Measurements from ENCODE around the gene FBXL16.

The FBXL16 gene

GRCh38 chr16:674968-675883 is 30.4 kb downstream of the FBXL16 start, which contains the start of gene RHBDL1:
TSS of gene RHBDL1 (plus strand) at chr16:675671. CDS start at chr16:675791, 120 bp downstream.
- Histone ChIP-seq H3K27ac (ENCODE audit: low read length) (no peak within 1 kb of the TSS), H3K27me3 (ENCODE audit: insufficient read depth, low read length, poor library complexity) (no peaks in the 10 kb centered on the region), H3K36me3 (ENCODE audit: insufficient read depth, low read length) (peaks cover 38% of the 10 kb centered on the region), H4K20me1 (ENCODE audit: insufficient read depth, low read length) (peaks cover 53% of the 10 kb centered on the region), H3K9me3 (ENCODE audit: insufficient read depth, low read length, severe bottlenecking) (no peaks in the 10 kb centered on the region), H3K79me2 (ENCODE audit: insufficient read depth, low read length) (0 out of 2 replicates have a peak, but pooled peaks cover 8% of the 10 kb centered on the region), H3K4me1 (ENCODE audit: insufficient read depth, low read length) (peaks cover 16% of the 10 kb centered on the region), H3K4me3 (ENCODE audit: low read depth in 1 of 2, low read length in 2 of 2) (no peak within 1 kb of the TSS), H3K4me2 (ENCODE audit: insufficient read depth, low read length) (no peak within 1 kb of the TSS), H3K9ac (ENCODE audit: low read depth, low read length) (no peak within 1 kb of the TSS), H2AFZ (ENCODE audit: low read depth, low read length) (no peak within 1 kb of the TSS)
- no peak for TF ChIP-seq EZH2 (IDR thresholded peaks at IDR 0.05; ENCODE audit: borderline replicate concordance, low read depth, low read length, severe bottlenecking)
- TF ChIP-seq, protein P1, sequence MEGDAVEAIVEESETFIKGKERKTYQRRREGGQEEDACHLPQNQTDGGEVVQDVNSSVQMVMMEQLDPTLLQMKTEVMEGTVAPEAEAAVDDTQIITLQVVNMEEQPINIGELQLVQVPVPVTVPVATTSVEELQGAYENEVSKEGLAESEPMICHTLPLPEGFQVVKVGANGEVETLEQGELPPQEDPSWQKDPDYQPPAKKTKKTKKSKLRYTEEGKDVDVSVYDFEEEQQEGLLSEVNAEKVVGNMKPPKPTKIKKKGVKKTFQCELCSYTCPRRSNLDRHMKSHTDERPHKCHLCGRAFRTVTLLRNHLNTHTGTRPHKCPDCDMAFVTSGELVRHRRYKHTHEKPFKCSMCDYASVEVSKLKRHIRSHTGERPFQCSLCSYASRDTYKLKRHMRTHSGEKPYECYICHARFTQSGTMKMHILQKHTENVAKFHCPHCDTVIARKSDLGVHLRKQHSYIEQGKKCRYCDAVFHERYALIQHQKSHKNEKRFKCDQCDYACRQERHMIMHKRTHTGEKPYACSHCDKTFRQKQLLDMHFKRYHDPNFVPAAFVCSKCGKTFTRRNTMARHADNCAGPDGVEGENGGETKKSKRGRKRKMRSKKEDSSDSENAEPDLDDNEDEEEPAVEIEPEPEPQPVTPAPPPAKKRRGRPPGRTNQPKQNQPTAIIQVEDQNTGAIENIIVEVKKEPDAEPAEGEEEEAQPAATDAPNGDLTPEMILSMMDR (IDR thresholded peaks at IDR 0.05; ENCODE audit: borderline replicate concordance, extremely low read depth, low read length, poor library complexity, severe bottlenecking) = no peak
- DNase-seq (no peak), ATAC-seq (ENCODE audit: insufficient read depth, low read depth) (no peak)

DNA sequence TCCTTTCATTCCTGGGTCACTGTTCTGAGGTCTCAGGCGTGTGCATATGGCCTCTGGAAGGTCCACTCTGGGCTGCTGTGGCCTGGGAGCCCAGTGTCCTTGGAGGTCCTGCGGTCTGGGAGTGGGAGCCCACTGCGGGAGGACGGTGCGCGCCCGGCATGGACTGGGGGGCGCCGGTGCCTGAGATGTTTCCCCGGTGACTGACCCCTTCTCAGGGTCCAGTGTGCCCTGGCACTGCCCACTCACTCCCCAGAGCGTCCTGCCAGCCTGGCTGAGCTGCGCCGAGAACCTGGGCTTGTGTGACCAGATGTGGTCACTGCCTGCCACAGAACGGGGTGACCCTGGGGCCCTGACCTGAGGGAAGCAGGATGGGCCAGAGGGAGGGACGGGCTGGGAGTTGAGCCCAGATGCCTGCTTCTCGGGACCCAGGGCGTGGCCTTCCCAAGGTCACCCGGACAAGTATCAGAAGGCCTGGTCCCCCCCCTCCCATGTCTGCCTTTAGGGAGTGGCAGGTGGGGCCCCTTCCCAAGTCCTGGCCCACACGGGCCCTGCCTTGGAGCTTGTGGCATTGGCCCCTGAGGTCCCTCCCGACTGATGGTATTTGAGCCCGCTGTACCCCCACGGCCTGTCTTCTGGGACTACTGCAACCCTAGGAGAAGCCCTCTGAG is 31.3 kb downstream of the FBXL16 start:
- Histone ChIP-seq H3K36me3 (ENCODE audit: insufficient read depth, low read length) (peaks cover 47% of the 10 kb centered on the region), H3K27me3 (ENCODE audit: insufficient read depth, low read length, poor library complexity) (no peaks in the 10 kb centered on the region), H3K9me3 (ENCODE audit: insufficient read depth, low read length, severe bottlenecking) (no peaks in the 10 kb centered on the region), H3K27ac (ENCODE audit: low read length) (no peak overlapping the region), H3K4me3 (ENCODE audit: low read depth in 1 of 2, low read length in 2 of 2) (no peak overlapping the region), H3K79me2 (ENCODE audit: insufficient read depth, low read length) (peaks cover 17% of the 10 kb centered on the region), H3K4me2 (ENCODE audit: insufficient read depth, low read length) (no peak overlapping the region), H3K9ac (ENCODE audit: low read depth, low read length) (no peak overlapping the region), H3K4me1 (ENCODE audit: insufficient read depth, low read length) (peaks cover 17% of the 10 kb centered on the region), H2AFZ (ENCODE audit: low read depth, low read length) (no peak overlapping the region), H4K20me1 (ENCODE audit: insufficient read depth, low read length) (peaks cover 58% of the 10 kb centered on the region)
- no peak for TF ChIP-seq EZH2 (IDR thresholded peaks at IDR 0.05; ENCODE audit: borderline replicate concordance, low read depth, low read length, severe bottlenecking)
- TF ChIP-seq, protein P1 (IDR thresholded peaks at IDR 0.05; ENCODE audit: borderline replicate concordance, extremely low read depth, low read length, poor library complexity, severe bottlenecking) = no peak
- DNase-seq (no peak), ATAC-seq (ENCODE audit: insufficient read depth, low read depth) (no peak)

- Histone ChIP-seq H3K36me3 (ENCODE audit: insufficient read depth, low read length) (peaks cover 55% of the 10 kb centered on the region), H4K20me1 (ENCODE audit: insufficient read depth, low read length) (peaks cover 58% of the 10 kb centered on the region), H3K9me3 (ENCODE audit: insufficient read depth, low read length, severe bottlenecking) (no peaks in the 10 kb centered on the region), H2AFZ (ENCODE audit: low read depth, low read length) (no peak overlapping the region), H3K9ac (ENCODE audit: low read depth, low read length) (no peak overlapping the region), H3K4me3 (ENCODE audit: low read depth in 1 of 2, low read length in 2 of 2) (no peak overlapping the region), H3K27ac (ENCODE audit: low read length) (no peak overlapping the region), H3K79me2 (ENCODE audit: insufficient read depth, low read length) (peaks cover 26% of the 10 kb centered on the region), H3K4me1 (ENCODE audit: insufficient read depth, low read length) (peaks cover 18% of the 10 kb centered on the region), H3K4me2 (ENCODE audit: insufficient read depth, low read length) (no peak overlapping the region), H3K27me3 (ENCODE audit: insufficient read depth, low read length, poor library complexity) (no peaks in the 10 kb centered on the region)
- DNase-seq (no peak), ATAC-seq (ENCODE audit: insufficient read depth, low read depth) (no peak)
- TF ChIP-seq, protein P1 (IDR thresholded peaks at IDR 0.05; ENCODE audit: borderline replicate concordance, extremely low read depth, low read length, poor library complexity, severe bottlenecking) = no peak
- no peak for TF ChIP-seq EZH2 (IDR thresholded peaks at IDR 0.05; ENCODE audit: borderline replicate concordance, low read depth, low read length, severe bottlenecking)
Observed at GRCh38 chr16:673399-673991, 32.1 kb downstream of the FBXL16 start.
